HepG2 (cell line): ENCODE results near the gene MON1A. TPM values are rescaled to one million over a fixed set of nuclear protein-coding genes. Genes with fewer than 3 reads are reported as not detected.

Experiments
- ATAC-seq: fragments of 200-7000 bp; cut with Tn5 transposase; 3 replicates; pipeline ENCODE4 v1.9.1; 2020; ENCODE audit warnings: mild to moderate bottlenecking, moderate library complexity
- Bru-seq: library from RNA; stranded (reverse); fragments of 400-500 nt; gene quantifications from one replicate; lab custom pipeline; 2021; lab: Mats Ljungman, UMichigan
- BruChase-seq, 2 experiments: library from RNA; stranded (reverse); fragments of 400-500 nt; gene quantifications; one replicate each; lab custom pipeline; 2021; lab: Mats Ljungman, UMichigan
- BruUV-seq: library from RNA; stranded (reverse); fragments of 400-500 nt; replicated peaks from 2 replicates; lab custom pipeline; 2021; lab: Mats Ljungman, UMichigan
- CTCF ChIA-PET: fragments of 300-600 bp; formaldehyde crosslinking; extraction: SDS; loops from one replicate; lab custom pipeline; 2021; ENCODE audit warnings: low total read pairs, inconsistent platforms, low intra/inter-chr PET ratio; lab: Yijun Ruan, JAX
- POLR2A ChIA-PET: fragments of 350-600 bp; sonication (Branson Sonifier 250); formaldehyde crosslinking; loops from one replicate; lab custom pipeline; 2020; ENCODE audit warnings: antibody characterized with exemption, inconsistent platforms; lab: Yijun Ruan, JAX
- DNase-seq: peaks from one replicate; pipeline ENCODE4 v3.0.0-alpha.2; 2015; ENCODE audit warnings: low spot score
- FAIRE-seq: peaks from 3 replicates; lab custom pipeline; 2011; peaks lifted over from hg19 to GRCh38; lab: Jason Lieb, UNC
- H2AFZ ChIP-seq: one replicate; pipeline ENCODE4 v1.6.1; 2011; ENCODE audit warnings: low read length, inconsistent platforms
- H3K27ac ChIP-seq: fragments of 300-600 bp; 3 replicates; pipeline ENCODE4 v1.8.0; 2011; ENCODE audit warnings: mixed run types, mild to moderate bottlenecking, mixed read lengths, low read length, inconsistent platforms; ENCODE audit not compliant: insufficient read depth; ENCODE audit errors: extremely low read length
- H3K27me3 ChIP-seq, 2 experiments: fragments of 200-600 bp in 1 of 2; 2 replicates in 1 of 2; 3 replicates in 1 of 2; pipeline versions ENCODE4 v1.6.0 to v1.8.0; 2011; ENCODE audit warnings: low read length in 2 of 2, mild to moderate bottlenecking in 2 of 2, moderate library complexity in 2 of 2, inconsistent platforms in 1 of 2; ENCODE audit not compliant: insufficient read depth in 2 of 2, control insufficient read depth in 1 of 2
- H3K36me3 ChIP-seq, 2 experiments: fragments of 200-600 bp in 1 of 2; replicated peaks in 1 of 2; 2 replicates in 1 of 2; 3 replicates in 1 of 2; pipeline versions ENCODE4 v1.5.1 to v1.8.0; 2011; ENCODE audit warnings: low read length in 2 of 2, inconsistent platforms in 1 of 2; ENCODE audit not compliant: insufficient read depth in 2 of 2, control insufficient read depth in 1 of 2
- H3K4me1 ChIP-seq: 2 replicates; pipeline ENCODE4 v1.5.1; 2012; ENCODE audit warnings: low read length, inconsistent platforms; ENCODE audit not compliant: insufficient read depth
- H3K4me2 ChIP-seq: 2 replicates; pipeline ENCODE4 v1.6.0; 2011; ENCODE audit warnings: low read depth, low read length, inconsistent platforms
- H3K4me3 ChIP-seq, 3 experiments: fragments of 200-600 bp in 1 of 3; sonication (generic), shearing (Covaris generic) in 1 of 3; replicated peaks in 1 of 3; 2 replicates each; pipeline ENCODE4 v1.5.1; 2011 to 2016; ENCODE audit warnings: low read length in 3 of 3, inconsistent platforms in 2 of 3, low read depth in 2 of 3, mild to moderate bottlenecking in 2 of 3, control low read depth in 1 of 3, mixed read lengths in 1 of 3; ENCODE audit not compliant: insufficient read depth in 1 of 3
- H3K79me2 ChIP-seq: one replicate; pipeline ENCODE4 v1.6.1; 2011; ENCODE audit warnings: low read length, inconsistent platforms; ENCODE audit not compliant: insufficient read depth
- H3K9ac ChIP-seq: 2 replicates; pipeline ENCODE4 v1.6.0; 2011; ENCODE audit warnings: mild to moderate bottlenecking, low read depth, low read length, inconsistent platforms; ENCODE audit not compliant: insufficient read depth
- H3K9me3 ChIP-seq: 2 replicates; pipeline ENCODE4 v1.5.1; 2012; ENCODE audit warnings: mild to moderate bottlenecking, low read length
- H4K20me1 ChIP-seq: 2 replicates; pipeline ENCODE4 v1.6.0; 2011; ENCODE audit warnings: inconsistent platforms, mild to moderate bottlenecking, low read length, moderate library complexity; ENCODE audit not compliant: insufficient read depth
- AGO2 ChIP-seq: fragments of 200-400 bp; formaldehyde crosslinking; optimal IDR thresholded peaks from 2 replicates; pipeline ENCODE3; 2017; ENCODE audit warnings: mild to moderate bottlenecking, low read depth, low read length, moderate library complexity
- EEA1 ChIP-seq: sonication (generic); formaldehyde crosslinking; IDR thresholded peaks from 2 replicates; pipeline ENCODE4 v1.5.1; 2020; ENCODE audit warnings: mild to moderate bottlenecking, missing genetic modification reagents, borderline replicate concordance
- FOXK1 ChIP-seq: sonication (generic); formaldehyde crosslinking; IDR thresholded peaks from 2 replicates; pipeline ENCODE4 v1.4.0; 2020; ENCODE audit warnings: low read depth, missing genetic modification reagents, borderline replicate concordance
- GPBP1L1 ChIP-seq: sonication (generic); formaldehyde crosslinking; IDR thresholded peaks from 2 replicates; pipeline ENCODE4 v1.5.0; 2020; ENCODE audit warnings: mild to moderate bottlenecking, missing genetic modification reagents
- MAFK ChIP-seq, 2 experiments: IDR thresholded peaks in 1 of 2; conservative IDR thresholded peaks in 1 of 2; 2 replicates each; pipeline ENCODE4 v1.6.1; 2011; ENCODE audit warnings: improper control_type of control experiment in 2 of 2, low read length in 2 of 2
- NRL ChIP-seq: sonication (generic); formaldehyde crosslinking; IDR thresholded peaks from 2 replicates; pipeline ENCODE4 v1.5.0; 2020; ENCODE audit warnings: missing genetic modification reagents, mild to moderate bottlenecking, moderate library complexity, borderline replicate concordance
- PCBP2 ChIP-seq: fragments of 200-400 bp; formaldehyde crosslinking; optimal IDR thresholded peaks from 2 replicates; pipeline ENCODE3; 2018; ENCODE audit warnings: low read length, low read depth; ENCODE audit not compliant: poor library complexity, severe bottlenecking
- SIN3A ChIP-seq: IDR thresholded peaks from 2 replicates; pipeline ENCODE4 v1.6.1; 2011; ENCODE audit warnings: low read depth, mild to moderate bottlenecking, control low read depth, low read length, borderline replicate concordance
- ZBTB14 ChIP-seq: sonication (generic); formaldehyde crosslinking; IDR thresholded peaks from 2 replicates; pipeline ENCODE4 v1.4.0; 2020; ENCODE audit warnings: missing genetic modification reagents
- ZBTB38 ChIP-seq: sonication (generic); formaldehyde crosslinking; IDR thresholded peaks from 2 replicates; pipeline ENCODE4 v1.5.1; 2020; ENCODE audit warnings: mild to moderate bottlenecking, missing genetic modification reagents
- ZNF44 ChIP-seq: sonication (generic); formaldehyde crosslinking; IDR thresholded peaks from 2 replicates; pipeline ENCODE4 v1.5.1; 2020; ENCODE audit warnings: mild to moderate bottlenecking, missing genetic modification reagents
- ZNF589 ChIP-seq: sonication (generic); formaldehyde crosslinking; conservative IDR thresholded peaks from 2 replicates; pipeline ENCODE4 v1.8.0; 2022; ENCODE audit warnings: mild to moderate bottlenecking, moderate library complexity, missing genetic modification reagents
- ZNF619 ChIP-seq: sonication (generic); formaldehyde crosslinking; IDR thresholded peaks from 2 replicates; pipeline ENCODE4 v1.4.0; 2020; ENCODE audit warnings: mild to moderate bottlenecking, missing genetic modification reagents
- WGBS: methylation state at CpG from one replicate; pipeline ENCODE4 v1.1.6; 2017; ENCODE audit warnings: low lambda C conversion rate; 5-methylcytosine and 5-hydroxymethylcytosine counted together
- in situ Hi-C: cut with HindIII; loops from 2 replicates; pipeline ENCODE4 v1.10.0; 2017; ENCODE audit warnings: low pct_unique_long_range_greater_than_20kb; ENCODE audit not compliant: extremely low pct_ligation_motif_present
- intact Hi-C: fragments of 100-400 bp; cut with micrococcal nuclease; formaldehyde crosslinking; loops from one replicate; pipeline ENCODE4 v1.10.0; 2022; ENCODE audit not compliant: unreplicated experiment
- long read RNA-seq, 2 experiments: library from RNA in 1 of 2; library from polyadenylated mRNA in 1 of 2; stranded (forward) in 1 of 2; unstranded in 1 of 2; transcript quantifications; one replicate each; pipeline ENCODE4 v2.0.0, GENCODE V29; 2019 to 2022
- polyA minus RNA-seq, 3 experiments: library from RNA; depleted of rRNA, polyadenylated mRNA; stranded (reverse); fragments of >200 nt; gene quantifications; 2 replicates each; pipeline ENCODE4 v1.2.3, GENCODE V29; 2011; ENCODE audit warnings: low replicate concordance in 1 of 3
- polyA plus RNA-seq, 8 experiments: library from polyadenylated mRNA; depleted of rRNA in 3 of 8; stranded (reverse) in 7 of 8; unstranded in 1 of 8; fragments of >200 nt; fragmentation: Illumina TruSeq in 4 of 8; extraction: Trizol in 4 of 8; gene quantifications; 2 replicates each; pipeline versions ENCODE4 v1.2.1 to v1.2.3, GENCODE V29; 2011 to 2016; ENCODE audit warnings: low read depth in 4 of 8, missing spikeins in 1 of 8, mixed read lengths in 1 of 8; ENCODE audit not compliant: insufficient read depth in 1 of 8
- total RNA-seq, 5 experiments: library from RNA; depleted of rRNA; stranded (reverse); fragments of >200 nt; fragmentation: Illumina TruSeq; extraction: Trizol; gene quantifications; 2 replicates each; pipeline ENCODE4 v1.2.3, GENCODE V29; 2016; ENCODE audit warnings: low read depth in 1 of 5

Gene MON1A
- total RNA-seq (2016; rRNA removed; fragmentation: Illumina TruSeq; extraction: Trizol) (8.8 and 9.0 TPM in 2 replicates), polyA plus RNA-seq (2011; rRNA removed) (4.6 and 7.0 TPM in 2 replicates), polyA minus RNA-seq (2011; rRNA and poly(A)+ RNA removed; ENCODE audit: low replicate concordance) (9.7 and 15.4 TPM in 2 replicates), Bru-seq, nascent RNA (percentile 40 among the genes with signal in this experiment), BruChase-seq, experiment 1, labeled RNA remaining after a 6-hour chase (percentile 44 among the genes with signal in this experiment), BruChase-seq, experiment 2, labeled RNA remaining after a 2-hour chase (percentile 43 among the genes with signal in this experiment)
- 4.7 and 7.5 TPM in 2 replicates for total RNA-seq (2016; cell fraction: cytosol; rRNA removed; fragmentation: Illumina TruSeq; extraction: Trizol; ENCODE audit: low read depth)
- total RNA-seq (2016; cell fraction: insoluble cytoplasmic fraction; rRNA removed; fragmentation: Illumina TruSeq; extraction: Trizol): 7.6 and 8.7 TPM in 2 replicates
- 12.4 and 17.1 TPM in 2 replicates for total RNA-seq (2016; cell fraction: membrane; rRNA removed; fragmentation: Illumina TruSeq; extraction: Trizol)
- 4.0 and 4.2 TPM in 2 replicates for total RNA-seq (2016; cell fraction: nucleus; rRNA removed; fragmentation: Illumina TruSeq; extraction: Trizol)
- polyA plus RNA-seq (2011; cell fraction: cytosol; rRNA removed): 4.9 and 7.2 TPM in 2 replicates
- 6.1 and 7.8 TPM in 2 replicates for polyA plus RNA-seq (2011; cell fraction: nucleus; rRNA removed)
- polyA plus RNA-seq (2012): 3.0 and 6.0 TPM in 2 replicates
- polyA plus RNA-seq (2016; cell fraction: cytosol; fragmentation: Illumina TruSeq; extraction: Trizol; ENCODE audit: low read depth): 8.3 and 11.7 TPM in 2 replicates
- 9.1 and 11.2 TPM in 2 replicates for polyA plus RNA-seq (2016; cell fraction: insoluble cytoplasmic fraction; fragmentation: Illumina TruSeq; extraction: Trizol; ENCODE audit: low read depth)
- 12.1 and 13.2 TPM in 2 replicates for polyA plus RNA-seq (2016; cell fraction: membrane; fragmentation: Illumina TruSeq; extraction: Trizol; ENCODE audit: low read depth)
- polyA plus RNA-seq (2016; cell fraction: nucleus; fragmentation: Illumina TruSeq; extraction: Trizol; ENCODE audit: insufficient read depth, low read depth): 7.3 and 9.2 TPM in 2 replicates
- 2.9 and 3.6 TPM in 2 replicates for polyA minus RNA-seq (2011; cell fraction: cytosol; rRNA and poly(A)+ RNA removed)
- 3.0 and 3.9 TPM in 2 replicates for polyA minus RNA-seq (2011; cell fraction: nucleus; rRNA and poly(A)+ RNA removed)
- long read RNA-seq, experiment 1, transcript MON1A-201 (6 exons, 2,370 nt): major isoform, 5 of 10 reads
- long read RNA-seq, experiment 1, partial matches to known transcripts: 1 of 10 reads
- long read RNA-seq, experiment 1, other reads (novel, unspliced or antisense): 2 of 10 reads
- long read RNA-seq, experiment 2, transcript MON1A-201 (6 exons, 2,370 nt): major isoform, 21 of 45 reads
- long read RNA-seq, experiment 2, partial matches to known transcripts: 17 of 45 reads
- long read RNA-seq, experiment 2, other reads (novel, unspliced or antisense): 2 of 45 reads

GRCh38 chr3:49929291-49930167, at the start of gene MON1A:
Gene MON1A, minus strand, starts transcription at chr3:49929811. Its CDS starts 16,465 bp downstream, at chr3:49913346.
- Histone ChIP-seq H3K4me1 (peaks cover 53% of the 10 kb centered on the region), H3K27me3 (no peaks in the 10 kb centered on the region), H3K79me2 (no peaks in the 10 kb centered on the region), H3K4me2 (peak within 1 kb of the TSS; percentile 85), H2AFZ (peak within 1 kb of the TSS; percentile 46), H3K27ac (peak within 1 kb of the TSS; percentile 81), H3K9me3 (no peaks in the 10 kb centered on the region), H4K20me1 (no peaks in the 10 kb centered on the region), H3K36me3 (no peaks in the 10 kb centered on the region), H3K4me3 (peak within 1 kb of the TSS; percentile 68 to 83 (median 70)), H3K9ac (peak within 1 kb of the TSS; percentile 66)
- peak; percentile 91 for DNase-seq
- peak; percentile 94 for ATAC-seq
- ChIA-PET POLR2A (interaction anchor here (0.7 to 3.0 kb wide), 13 partner anchors 10 to 241 kb away, joined by 3 to 93 read pairs (median 4); partner anchors contain the start of genes INKA1, IP6K1, MST1 and RBM6), CTCF (interaction anchor here (1.4 kb wide), 1 partner anchor 10 kb away, joined by 3 read pairs; the partner anchor contains the start of gene RBM6)
- in situ Hi-C loops: no loop called here
- WGBS: 0% methylated on average over 5 of the region's 56 CpGs
- intact Hi-C loops: loop anchor here (1.0 kb wide), 1 partner anchor 10 kb away; no protein-coding TSS in a partner anchor
- TSS peak; percentile 63 for BruUV-seq
- FAIRE-seq: peak; percentile 83
- TF ChIP-seq ZBTB38 (CRISPR knock-in tag) (no peak; the same call in 1 of the 2 replicates), EEA1 (peak; percentile 56; the same call in 1 of the 2 replicates), GPBP1L1 (CRISPR knock-in tag) (no peak), ZNF44 (CRISPR knock-in tag) (no peak; the same call in 1 of the 2 replicates), ZBTB14 (CRISPR knock-in tag) (no peak; the same call in 1 of the 2 replicates), AGO2 (no peak), MAFK (conservative IDR thresholded peaks at IDR 0.05 in 1 of 2, IDR thresholded peaks at IDR 0.05 in 1 of 2; ENCODE audit: low read length in 2 of 2) (no peak), FOXK1 (CRISPR knock-in tag) (peak; percentile 34; the same call in 1 of the 2 replicates), ZNF589 (CRISPR knock-in tag) (no peak), PCBP2 (no peak), NRL (CRISPR knock-in tag) (peak; percentile 61), SIN3A (peak; percentile 80; the same call in 1 of the 2 replicates), ZNF619 (0 out of 2 replicates have a peak, but pooled peaks have one; percentile 56)
